NCI-H1092 treated with DMSO at 0.1 percent for 48 hours (cell line): Measurements from ENCODE around the gene TRAF3.

Experiments used
- DNase-seq: peaks from one replicate; lab custom pipeline; 2025; lab: John Stamatoyannopoulos, UW

The TRAF3 gene

DNA sequence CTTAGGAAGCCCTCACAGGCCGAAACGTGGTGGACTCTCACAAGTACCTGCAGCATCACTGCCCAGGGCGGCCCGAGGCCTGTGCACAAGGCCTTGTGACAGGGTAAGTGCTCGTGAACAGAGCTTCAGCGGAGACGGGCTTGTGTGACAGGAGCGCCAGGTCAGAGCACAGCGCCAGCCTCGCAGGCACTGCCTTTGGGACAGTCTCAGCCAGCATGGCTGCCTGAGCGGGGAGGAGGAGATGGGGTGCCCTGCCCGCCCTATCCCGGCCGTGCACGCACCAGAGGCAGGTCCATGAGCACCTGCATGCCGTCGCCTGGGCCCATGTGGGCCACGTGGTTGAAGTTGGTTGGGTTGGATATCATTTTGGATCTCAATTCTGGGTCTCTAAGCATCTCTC lies 162.1 kb downstream of the TRAF3 start:
- no peak for DNase-seq

DNA sequence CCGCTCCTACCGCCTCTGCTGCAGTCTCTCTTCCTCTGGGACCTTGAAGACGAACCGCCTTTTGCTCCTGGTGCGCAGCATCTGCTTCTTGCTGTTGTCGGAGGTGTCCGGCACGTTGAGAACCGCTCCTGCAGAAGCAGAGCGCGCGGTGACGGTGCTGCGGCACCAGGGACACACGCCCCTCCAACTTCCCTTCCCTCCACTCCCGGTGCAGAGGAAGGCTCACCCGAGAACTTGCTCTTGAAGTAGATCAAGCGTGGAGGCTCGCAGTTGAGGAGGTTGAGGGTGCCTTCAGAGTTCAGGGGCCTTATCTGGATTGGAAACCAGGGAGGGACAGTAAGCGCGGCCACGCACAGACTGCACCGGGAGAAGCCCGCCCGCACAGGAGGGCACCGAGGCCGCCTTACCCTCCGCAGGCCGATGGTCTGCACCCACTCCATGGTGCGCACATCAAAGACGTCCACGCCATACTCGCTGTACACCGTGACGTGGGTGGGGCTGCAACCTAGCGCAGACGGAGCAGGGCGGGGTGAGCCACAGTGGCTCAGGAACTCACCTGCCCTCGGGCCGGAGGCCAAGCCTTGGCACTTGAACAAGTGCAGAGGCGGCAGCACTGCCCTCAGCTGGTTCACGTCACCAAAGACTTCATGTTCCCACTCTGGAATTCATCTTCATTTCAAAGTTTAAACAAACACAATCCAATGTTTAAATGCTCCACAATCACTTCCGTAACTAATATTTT lies 162.7 kb downstream of the TRAF3 start:
- DNase-seq = no peak

- DNase-seq = no peak
Observed at GRCh38 chr14:102940729-102941362, 163.6 kb downstream of the TRAF3 start.

- DNase-seq = no peak
Observed at GRCh38 chr14:102941419-102942011, 164.3 kb downstream of the TRAF3 start.

DNA sequence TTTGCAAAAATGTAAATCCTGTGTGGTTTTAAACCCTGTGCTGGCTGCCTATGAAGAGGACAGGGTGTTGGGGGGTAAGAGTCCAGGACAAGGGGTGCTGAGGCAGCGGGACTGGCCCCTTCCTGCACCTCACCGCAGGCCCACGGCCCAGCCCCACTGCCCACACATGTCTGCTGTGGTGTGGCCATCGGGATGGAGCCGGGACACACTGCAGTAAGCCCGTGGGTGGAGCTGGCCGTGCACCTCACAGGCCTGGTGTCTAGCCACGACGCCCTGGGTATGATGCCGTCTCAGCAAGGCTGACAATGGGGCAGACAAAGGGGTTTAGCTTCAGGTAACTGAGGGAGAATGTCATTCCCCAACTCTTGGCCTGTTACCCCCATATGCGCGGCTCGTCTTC lies 164.8 kb downstream of the TRAF3 start:
- DNase-seq = no peak

DNA sequence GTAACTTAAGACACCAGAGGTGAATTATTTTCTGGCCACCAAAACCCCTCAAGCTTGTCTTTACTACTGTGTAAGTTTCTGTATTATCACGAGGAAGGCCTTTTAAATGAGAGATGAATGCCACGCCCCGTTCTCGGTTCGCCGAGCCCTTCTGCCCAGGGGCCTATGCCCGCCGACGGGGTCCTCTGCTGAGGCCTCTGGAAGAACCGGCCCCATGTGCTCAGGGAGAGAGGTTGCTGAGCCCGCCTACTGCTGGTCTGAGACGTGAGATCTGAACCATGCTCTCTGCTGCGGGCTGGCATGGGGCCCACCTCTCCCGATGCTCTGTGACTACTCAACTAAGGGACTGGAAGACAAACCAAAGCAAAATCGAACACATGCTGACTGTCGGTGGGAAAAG lies 166.2 kb downstream of the TRAF3 start:
- DNase-seq = no peak

DNA sequence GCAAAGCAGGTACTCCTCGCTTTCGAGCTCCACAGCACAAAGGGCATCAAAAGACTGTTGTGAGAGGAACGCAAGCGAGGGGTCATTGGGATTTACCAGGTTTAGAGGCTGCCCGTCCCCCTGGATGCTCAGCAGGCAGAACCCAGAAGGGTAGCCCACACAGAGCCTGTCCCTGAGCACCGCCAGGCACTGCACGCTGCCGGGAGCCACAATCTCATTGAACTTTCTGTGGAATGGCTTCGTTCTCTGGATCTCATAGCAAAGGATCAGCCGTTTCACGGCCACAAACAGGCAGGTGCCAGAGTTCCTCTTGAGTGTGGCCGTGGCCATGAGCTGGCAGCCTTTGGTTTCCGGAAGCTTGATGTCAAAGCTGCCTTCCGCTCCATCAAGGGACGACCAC lies 166.7 kb downstream of the TRAF3 start:
- DNase-seq = no peak

DNA sequence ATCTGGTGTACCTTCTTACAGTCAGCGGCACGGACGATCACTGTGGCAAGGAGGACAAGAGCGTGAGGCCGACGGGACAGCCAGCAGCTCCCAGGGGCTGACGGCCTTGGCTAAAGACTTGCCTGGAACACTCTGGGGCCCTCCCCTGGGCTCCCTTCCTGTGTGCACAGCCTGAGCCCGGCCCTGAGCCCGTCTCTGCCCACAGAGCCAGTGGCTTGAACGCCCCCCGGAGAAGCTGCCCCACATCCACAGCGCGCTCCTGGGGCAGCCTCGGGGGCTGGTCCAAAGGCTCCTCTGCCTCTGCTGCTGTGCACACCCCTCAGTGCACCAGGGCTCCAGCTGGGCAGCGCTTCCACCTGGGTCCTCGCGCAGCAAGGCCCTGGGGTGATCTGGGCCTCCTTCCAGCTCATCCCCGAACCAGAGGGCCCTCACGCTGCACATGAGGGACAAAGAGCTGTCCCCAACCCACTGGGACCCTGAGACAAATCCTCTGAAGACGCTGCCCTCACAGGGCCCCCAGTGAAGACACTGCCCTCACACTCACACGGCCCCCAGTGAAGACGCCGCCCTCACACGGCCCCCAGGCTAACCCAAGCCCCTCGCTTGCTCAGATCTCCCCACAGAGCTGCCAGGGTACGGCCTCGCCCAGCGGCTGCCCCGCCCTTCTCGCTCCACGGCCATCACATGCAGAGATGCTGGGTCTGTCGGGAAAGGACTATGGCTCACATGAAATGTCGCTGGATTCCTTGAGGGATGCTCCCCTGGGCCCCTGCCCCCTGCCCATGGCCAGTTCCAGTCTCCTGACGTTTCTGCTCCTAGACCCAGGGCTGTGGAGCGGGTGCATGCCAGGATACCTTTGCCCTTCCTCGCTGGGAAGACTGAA lies 167.4 kb downstream of the TRAF3 start:
- no peak for DNase-seq

- DNase-seq = no peak
Observed at GRCh38 chr14:102945346-102946130, 168.3 kb downstream of the TRAF3 start.

GRCh38 chr14:102947321-102948103 lies 170.3 kb downstream of the TRAF3 start:
- no peak for DNase-seq

DNA sequence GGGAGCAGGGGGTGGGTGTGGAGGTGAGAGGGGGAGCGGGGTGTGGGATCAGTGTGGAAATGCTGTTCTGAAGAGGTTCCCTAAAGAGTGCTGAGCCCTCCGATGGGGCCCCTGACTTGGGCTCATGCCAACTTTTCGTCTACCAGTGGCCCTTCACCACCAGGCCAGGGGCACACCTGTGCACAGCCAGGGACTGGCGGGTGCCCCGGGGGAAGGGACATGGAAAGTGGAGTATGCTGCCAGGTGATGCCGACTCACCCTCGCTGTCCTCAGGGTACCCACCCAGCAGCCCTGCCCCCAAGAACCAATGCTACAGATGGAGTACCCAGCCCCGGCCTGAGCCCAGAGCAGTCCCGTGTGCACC lies 171.4 kb downstream of the TRAF3 start:
- peak; percentile 13 for DNase-seq

DNA sequence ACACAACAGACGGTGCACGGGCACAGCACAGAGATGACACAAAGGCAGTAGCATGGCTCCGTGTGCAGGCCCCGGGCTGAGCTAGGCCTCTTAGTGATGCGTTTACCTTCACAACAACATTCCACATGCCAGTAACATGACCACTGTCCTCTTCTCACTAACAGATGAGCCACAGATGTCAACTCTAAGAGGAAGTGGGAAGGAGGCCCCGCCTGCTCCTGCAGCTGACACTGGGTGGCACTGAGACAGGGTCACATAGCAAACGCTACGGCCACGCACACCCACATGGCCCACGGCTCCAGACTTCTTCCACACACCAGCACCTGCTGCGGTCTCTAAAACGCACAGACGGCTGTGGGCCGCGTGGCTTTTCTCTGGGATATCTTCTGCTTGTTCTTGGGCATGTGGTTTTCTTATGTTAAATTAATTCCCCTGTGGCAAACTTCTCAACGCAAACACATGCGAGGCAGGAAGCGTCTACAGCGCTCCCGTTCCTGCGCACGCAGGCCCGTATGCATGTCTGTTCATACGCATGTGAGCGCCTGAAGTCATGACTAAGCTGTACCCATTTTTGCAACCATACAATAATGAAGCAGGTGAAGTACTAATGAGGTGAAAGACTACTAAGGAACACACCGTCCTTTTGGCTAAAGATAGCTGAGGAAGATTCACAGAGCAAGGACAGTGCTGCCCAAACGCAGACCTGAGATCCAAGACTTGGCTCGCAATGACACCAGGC lies 172.0 kb downstream of the TRAF3 start:
- no peak for DNase-seq

DNA sequence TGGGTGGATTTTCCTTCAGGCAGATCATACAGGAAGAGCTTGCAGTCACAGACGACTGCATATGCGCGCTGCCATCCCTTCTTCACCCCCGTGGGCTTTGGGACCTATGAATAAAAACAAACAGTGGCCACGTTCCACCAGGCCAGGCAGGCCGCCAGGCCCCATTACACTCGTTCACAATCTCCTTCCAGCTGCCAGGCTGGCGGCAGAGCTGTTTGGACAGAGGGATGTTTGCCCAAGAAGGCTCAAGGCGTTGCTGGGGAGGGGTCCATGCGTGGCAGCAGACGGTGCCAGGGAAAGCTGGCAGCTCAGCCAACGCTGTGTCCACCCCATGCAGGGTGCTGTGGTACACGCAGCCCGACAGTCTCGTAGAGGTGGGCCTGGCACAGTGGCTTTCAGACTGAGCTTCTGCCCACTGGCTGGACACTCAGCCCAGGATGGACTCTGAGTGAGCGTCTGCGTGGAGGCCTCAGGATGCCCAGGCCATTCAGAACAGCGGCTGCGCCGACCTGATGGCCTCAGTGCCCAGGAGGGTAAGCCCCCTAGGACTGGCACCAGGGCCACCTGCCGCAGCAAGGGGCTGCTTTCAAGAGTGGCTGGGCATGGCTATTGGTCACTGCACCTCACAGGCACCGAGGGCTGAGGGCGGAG lies 172.7 kb downstream of the TRAF3 start:
- peak; percentile 93 for DNase-seq

DNA sequence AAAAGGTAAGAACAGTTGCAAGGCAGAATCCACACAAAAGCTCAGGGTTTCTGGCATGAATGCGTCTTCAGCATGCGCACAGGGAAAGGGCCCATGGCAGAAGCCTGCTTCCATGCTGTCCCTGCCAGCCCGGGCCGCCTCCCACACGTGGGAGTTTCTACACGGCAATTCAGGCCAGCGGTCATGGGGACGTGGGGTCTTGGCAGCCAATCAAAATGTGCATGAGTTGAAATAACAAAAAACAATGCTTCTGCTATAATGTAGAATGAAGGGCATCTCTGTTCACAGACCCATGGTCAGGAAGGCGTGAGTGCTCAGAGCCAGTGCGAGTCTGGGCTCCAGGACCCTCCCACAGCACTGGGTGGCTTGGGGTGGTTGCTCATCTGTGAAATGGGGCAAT lies 173.8 kb downstream of the TRAF3 start:
- DNase-seq = no peak

DNA sequence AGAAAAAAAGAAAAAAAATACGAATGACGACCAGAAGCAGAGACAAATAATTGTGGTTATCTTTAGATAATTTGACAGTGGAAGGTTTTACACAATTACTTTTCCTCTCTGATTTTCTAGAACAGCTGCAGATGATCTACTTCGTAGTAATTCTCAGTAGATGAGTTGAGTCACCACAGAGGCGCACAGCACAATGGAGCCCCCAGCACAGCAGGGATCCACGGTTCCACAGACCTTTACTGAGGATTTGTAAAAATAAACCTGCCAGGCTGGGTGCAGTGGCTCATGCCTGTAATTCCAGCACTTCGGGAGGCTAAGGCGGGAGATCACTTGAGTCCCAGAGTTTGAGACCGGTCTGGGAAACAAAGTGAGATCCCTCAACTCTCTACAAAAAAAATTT lies 174.6 kb downstream of the TRAF3 start:
- DNase-seq = no peak

- no peak for DNase-seq
Observed at GRCh38 chr14:102952276-102952675, 175.0 kb downstream of the TRAF3 start.

DNA sequence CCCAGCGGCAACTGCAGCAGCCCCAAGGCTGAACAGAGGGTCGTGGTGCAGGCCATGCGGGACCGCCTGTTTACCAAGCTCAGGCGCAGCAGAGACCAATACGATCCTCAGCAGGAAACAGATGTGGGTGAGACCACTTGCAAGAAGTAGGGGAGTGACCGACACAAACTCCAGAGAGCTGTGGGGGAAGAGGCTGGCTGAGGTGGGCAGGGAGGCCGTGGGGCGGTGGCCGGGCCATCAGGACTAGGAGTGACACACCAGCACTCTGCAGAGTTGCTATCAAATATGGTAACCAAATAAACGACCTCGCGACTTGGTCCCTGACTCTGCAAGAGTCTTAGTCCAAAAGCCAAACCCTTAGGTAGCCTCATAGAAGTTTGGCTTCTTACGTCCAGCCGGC lies 175.9 kb downstream of the TRAF3 start:
- no peak for DNase-seq

- no peak for DNase-seq
Observed at GRCh38 chr14:102954081-102954789, 177.0 kb downstream of the TRAF3 start.
